ENCODE data around the gene PADI2.

- TF ChIP-seq CTCF (conservative IDR thresholded peaks at IDR 0.05; ENCODE audit: low read depth, low read length): no peak
- TF ChIP-seq EZH2 (IDR thresholded peaks at IDR 0.05; ENCODE audit: borderline replicate concordance, low read depth, low read length, poor library complexity, severe bottlenecking): no peak
Observed at GRCh38 chr1:17161926-17162800, 42.9 kb upstream of the PADI2 start.
